HS-5 (cell line): Measurements from ENCODE around the gene ATP2A2.
"Not testable (repeated sequence)": the region's sequence is repeated elsewhere in the genome, so short reads cannot be mapped to it uniquely, and the experiment has no call there.

Experiments
- DNase-seq: peaks from one replicate; pipeline ENCODE4 v3.0.0-alpha.2; 2012; ENCODE audit warnings: low read depth

ATP2A2 gene

DNA sequence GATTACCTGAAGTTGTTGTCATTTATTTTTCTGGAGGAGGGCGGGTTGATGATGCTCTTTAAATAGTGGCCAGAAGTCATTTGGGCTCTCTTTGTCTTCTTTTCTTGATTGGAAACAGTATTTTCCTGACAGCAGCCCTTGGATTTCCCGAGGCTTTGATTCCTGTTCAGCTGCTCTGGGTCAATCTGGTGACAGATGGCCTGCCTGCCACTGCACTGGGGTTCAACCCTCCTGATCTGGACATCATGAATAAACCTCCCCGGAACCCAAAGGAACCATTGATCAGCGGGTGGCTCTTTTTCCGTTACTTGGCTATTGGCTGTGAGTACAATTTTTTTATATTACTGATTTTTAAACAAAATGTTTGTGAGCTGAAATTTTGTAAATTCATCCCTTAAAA lies 62.1 kb downstream of the ATP2A2 start:
- DNase-seq: no peak

DNA sequence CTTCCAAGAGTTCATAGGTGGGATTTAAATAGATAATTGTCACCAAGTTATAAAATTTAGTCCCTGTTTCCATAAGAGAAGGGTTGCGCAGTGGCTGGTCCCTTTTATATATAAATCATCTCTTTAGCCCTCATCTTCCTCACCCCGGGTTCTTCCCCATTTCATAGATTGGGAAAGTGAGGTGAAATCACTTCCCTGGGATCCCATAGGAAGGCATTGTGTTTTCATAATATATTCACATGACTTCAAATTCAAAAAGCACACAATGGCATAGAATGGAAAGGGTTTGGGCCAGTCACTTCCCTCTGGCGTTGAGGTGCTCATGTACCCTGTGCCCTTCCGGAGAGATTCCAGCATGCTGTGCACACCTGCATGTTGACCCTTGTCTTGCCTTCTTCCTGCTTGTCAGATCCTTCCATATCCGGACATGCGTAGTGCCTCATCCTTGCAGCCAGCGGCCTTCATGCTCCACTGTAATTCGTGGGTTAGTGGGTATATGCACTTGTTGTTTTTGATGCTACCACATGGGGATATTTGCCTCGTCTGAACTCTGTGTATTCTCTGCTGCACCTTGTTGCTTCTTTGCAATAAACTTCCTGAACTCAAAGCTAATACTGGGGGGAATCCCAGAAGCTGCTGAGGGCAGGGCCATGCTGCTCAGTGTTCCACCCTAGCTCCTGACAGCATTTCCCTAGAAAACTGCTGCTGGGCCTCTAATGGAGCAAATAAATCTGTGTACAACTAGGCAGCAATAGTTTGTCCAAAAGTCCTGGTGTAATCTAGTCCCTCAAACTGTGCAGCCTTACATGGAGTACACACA lies 62.9 kb downstream of the ATP2A2 start:
- no peak for DNase-seq

DNA sequence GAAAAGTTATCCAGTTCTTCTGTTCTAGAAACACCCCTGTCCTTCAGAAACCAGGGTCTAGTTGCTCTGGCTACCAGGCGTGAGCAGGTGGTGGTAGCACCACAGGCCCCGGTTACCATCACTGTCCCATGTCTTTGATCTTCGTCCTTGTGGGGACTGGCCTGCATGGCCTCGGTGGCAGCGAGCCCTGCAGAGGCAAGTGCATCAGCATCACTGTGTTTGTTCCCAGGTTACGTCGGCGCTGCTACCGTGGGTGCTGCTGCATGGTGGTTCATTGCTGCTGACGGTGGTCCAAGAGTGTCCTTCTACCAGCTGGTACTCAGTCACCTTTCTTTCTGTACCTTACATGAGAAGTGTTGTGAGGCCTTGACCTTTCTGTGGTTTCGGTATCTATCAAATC lies 63.6 kb downstream of the ATP2A2 start:
- DNase-seq: no peak

DNA sequence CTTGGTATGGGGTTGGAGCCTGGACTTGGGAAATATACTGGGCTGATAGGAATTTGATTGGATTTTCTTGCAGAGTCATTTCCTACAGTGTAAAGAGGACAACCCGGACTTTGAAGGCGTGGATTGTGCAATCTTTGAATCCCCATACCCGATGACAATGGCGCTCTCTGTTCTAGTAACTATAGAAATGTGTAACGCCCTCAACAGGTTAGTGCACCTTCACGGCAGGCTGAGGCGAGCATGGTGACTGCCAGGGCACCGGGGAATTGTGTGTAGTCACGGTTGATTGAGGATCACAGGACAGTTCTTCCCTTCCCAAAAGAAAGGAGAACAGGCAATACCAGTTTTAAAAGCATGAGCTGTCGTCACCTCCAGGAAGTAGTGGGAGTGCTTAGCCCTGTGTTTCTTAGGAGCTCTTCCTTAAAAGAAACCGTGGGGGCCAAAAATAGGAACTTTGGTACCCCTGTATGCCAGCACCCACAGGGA lies 64.2 kb downstream of the ATP2A2 start:
- DNase-seq: no peak

DNA sequence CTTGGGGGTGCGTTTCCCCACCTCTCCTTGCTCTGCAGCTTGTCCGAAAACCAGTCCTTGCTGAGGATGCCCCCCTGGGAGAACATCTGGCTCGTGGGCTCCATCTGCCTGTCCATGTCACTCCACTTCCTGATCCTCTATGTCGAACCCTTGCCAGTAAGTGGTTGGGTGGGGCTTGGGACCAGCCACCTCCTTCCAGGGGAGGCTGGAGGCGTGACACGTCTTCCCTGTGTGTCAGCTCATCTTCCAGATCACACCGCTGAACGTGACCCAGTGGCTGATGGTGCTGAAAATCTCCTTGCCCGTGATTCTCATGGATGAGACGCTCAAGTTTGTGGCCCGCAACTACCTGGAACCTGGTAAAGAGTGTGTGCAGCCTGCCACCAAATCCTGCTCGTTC lies 64.9 kb downstream of the ATP2A2 start:
- no peak for DNase-seq

DNA sequence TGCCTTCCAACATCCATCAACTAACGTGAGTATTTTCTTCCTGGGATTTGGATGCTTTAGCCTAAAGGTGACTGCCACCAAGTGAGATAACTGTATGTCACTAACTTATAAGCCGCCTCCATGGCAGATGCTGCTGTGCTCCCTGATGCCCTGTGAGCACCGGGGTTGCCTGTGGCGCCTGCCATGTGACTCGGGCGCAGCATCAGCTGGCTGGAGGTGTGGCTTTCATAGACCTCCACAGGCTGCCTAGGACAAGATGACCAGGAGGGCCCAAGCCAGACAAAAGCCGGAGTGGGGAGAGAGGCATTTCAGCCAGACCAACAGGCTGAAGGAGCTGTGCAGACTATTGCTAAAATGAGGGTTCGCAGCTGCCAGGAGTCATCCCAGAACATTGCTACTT lies 66.7 kb downstream of the ATP2A2 start:
- no peak for DNase-seq

DNA sequence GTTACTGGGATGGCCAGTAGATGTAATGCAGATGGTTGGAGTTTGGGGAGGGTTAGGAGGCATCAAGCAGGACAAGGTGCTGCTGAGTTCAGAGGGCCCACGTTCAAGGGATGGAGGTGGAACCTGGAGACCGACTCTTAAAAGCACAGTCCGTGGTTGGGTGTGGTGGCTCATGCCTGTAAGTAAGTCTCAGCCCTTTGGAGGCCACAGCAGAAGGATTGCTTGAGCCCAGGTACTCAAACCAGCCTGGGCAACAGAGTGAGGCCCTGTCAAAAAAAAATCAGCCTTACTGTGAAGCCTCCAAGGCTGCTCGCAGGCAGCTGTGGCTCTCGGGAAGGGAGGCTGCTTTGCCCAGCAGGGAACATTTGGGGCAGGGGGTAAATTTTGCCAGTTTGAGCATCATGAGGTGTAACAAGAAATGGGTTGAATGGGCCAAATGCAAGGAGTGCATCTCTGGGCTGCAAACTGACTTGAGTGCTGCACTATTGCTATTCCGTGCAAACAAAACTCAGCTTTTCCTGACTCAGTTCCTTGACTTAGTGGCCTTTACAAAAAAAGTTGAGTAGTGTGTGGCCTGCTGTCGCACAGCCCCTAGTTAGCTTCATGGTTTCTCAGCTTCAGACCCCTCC lies 67.5 kb downstream of the ATP2A2 start:
- DNase-seq: no peak

DNA sequence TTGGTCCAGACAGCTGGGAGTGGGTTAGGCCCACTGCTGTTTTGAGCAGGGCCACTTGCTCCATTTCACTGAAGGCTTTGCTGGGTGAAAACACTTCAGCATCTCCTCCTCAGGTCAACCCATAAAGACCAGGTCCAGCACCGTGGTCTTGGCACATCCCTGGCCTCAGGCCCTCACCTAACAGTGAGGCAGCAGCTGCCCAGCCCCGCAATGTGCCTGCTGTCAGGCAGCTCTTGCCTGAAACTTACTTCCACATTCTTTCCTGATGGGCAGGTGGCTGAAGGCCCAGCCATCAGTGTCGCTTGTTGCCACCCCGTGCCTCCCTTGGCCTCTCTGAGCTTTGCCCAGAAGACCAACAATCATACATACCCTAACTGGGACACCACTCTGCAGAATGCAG lies 68.0 kb downstream of the ATP2A2 start:
- no peak for DNase-seq

DNA sequence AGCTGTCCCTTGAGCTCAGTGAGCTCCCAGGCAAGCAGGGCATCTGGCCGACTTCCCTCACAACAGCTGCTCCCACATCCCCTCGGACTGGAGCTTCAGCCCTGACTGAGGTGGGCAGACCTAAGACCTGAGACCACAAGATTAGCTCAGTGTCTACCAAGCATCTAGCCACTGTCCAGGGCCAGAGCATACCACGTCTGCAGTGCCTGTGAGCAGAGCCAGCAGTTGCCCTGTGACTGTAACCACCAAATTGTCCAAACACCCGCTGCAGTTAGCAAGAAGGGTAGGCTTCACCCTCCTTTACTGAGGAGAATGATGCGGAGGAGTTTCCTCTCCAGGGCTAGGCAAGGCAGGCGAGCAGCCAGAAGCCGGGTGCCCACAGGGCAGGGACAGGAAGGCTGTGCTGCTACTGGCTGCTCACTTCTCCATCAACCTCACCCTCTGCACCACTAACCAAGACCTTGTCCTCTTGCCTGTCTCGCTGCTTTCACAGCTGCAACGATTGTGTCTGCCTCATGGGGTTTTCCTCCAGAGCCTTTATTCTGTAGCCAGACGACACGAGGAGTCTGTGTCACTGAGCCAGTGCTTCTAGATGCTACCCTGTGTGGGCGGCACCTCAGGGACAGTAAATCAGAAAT lies 68.6 kb downstream of the ATP2A2 start:
- DNase-seq: no peak

DNA sequence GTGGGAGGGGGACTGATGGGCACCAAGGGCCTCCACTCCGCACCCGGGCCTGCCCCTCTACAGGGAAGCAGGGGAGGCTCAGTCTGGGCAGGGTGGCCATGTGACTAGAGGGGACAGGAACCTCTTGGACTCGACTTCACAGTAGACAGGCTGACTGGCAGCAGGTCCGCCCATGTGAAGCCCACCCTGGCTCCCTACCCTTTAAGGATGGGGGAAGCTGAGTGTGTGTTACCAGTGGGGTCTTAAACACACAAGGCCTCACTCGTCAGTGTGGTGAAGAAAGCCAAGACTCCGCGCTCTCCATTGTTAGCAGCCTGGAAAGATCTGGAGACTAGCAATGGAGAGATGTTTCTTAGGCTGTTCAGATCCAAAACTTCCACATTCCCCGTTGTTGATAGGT lies 70.1 kb downstream of the ATP2A2 start:
- DNase-seq: no peak

DNA sequence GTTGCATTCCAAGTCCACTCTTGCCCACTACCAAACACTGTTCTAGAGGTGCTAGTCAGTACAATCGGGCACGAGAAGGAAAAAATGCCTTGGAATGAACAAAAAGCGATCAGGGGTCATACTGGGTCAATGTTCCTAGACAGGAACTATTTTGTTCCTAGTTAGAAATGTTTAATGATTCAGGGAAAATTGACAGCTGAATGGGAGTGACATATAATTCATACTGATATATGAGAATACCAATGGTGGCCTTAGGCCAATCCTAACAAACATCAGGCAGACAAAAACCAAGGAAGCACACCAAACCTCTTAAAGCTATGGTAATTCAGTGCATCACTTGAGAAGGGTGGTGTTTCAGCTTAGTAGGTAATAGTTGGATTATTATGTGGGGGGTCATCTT lies 71.4 kb downstream of the ATP2A2 start:
- no peak for DNase-seq

DNA sequence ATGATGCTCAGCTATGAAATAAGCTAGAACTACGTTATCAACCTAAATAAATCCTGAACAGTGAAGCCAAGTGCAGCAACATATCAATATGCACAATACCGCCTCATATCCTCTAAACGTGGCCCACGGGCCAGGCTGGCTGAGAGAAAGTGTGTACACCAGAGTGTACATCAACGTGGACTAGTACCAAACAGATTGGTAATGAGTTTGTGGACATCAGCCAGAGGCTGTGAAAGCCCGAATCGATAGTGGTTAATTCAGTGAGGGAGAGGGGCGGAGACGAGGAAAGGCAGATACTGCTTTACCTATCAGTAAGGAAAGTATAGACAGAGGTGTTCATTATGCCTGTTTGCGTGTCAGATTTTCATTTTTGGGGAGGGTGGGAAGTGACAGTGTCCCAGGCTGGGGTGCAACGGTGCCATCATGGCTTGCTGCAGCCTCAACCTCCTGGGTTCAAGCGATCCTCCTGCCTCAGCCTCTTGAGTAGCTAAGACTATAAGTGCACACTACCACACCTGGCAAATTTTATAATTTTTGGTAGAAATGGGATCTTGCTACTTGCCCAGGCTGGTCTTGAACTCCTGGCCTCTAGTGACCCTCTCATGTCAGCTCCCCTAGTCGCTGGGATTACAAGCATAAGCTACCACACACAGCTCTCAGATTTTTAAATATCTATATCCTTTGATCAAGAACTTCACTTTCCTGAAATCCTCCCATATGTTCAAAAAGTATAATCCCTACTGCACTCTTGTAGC lies 72.3 kb downstream of the ATP2A2 start:
- no peak for DNase-seq

DNA sequence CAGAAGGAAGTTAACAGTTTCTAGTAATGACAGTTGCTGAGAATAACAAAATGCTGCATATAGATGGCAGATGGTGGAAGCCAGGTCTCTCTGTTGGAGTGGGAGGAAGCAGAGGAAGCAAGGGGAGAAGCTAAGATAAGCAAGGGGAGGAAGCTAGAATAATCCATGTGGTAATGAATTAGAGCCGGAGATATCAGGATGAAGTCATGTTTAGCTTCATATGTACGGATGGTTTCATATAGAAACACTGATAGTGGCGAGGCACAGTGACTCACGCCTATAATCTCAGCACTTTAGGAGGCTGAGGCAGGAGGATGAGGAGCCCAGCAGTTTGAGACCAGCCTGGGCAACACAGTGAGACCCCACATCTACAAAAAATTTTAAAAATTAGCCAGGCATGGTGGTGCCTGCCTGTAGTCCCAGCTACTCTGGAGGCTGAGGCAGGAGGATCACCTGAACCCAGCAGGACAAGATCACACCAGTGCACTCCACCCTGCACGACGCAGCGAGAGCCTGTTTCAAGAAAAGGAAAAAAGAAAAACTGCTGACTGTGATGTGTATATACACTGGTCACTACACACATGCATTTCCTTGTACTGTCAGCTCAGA lies 73.2 kb downstream of the ATP2A2 start:
- no peak for DNase-seq

DNA sequence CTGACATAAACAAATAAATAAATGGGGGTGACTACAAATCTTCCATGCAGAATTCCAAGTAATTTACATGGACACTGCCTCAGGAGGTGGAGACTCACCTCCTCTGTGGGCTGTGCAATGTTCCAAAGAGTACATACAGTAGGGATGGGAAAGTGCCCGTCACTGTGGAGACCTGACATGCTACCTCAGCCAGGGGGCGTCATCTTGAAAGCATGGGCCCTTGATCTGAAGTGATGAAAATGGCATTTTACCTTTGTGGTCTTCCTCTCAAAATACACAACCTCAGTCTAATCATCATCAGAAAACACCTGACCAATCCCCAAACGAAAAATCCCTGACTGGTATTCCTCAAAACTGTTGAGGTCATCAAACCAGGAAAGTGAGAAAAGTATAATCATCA lies 74.0 kb downstream of the ATP2A2 start:
- no peak for DNase-seq

DNA sequence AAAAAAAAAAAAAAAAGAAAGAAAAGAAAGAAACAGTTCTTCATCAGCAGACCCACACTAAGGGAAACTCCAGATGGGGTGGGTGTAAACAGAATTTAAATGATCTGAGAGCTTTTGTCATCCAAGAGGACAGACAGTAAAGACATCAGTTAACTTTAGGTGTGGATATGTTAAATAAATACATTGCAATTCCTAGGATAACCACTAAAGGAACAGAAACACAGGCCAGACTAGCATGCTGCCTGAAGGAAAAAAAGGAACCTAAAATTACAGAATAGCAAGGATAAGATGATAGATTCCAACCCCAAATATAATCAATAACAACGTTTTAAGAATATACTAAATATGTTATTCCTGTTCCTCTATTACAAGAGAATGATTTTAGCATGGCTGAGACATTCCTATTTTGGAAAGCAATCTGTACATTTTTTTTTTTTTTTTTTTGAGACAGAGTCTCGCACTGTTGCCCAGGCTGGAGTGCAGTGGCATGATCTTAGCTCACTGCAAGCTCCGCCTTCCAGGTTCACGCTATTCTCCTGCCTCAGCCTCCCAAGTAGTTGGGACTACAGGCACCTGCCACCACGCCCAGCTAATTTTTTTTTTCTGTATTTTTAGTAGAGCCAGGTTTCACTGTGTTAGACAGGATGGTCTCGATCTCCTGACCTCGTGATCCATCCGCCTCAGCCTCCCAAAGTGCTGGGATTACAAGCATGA lies 77.5 kb downstream of the ATP2A2 start:
- DNase-seq: not testable (repeated sequence)

DNA sequence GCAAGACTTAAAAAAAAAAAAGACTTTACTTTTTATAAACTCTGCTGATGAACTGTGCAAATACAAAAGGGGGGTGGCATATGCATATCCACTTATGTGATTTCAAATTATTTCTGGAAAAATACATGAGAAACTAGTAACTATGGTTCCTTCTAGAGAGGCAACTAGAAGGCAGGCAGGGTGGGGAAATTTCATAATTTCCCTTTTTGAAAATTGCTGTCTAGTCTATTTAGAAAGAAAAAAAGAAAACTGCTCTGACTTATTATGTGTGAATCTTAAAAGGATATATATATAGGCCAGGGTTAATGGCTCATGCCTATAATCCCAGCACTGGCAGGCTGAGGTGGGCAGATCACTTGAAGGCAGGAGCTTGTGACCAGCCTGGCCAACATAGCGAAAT lies 80.2 kb downstream of the ATP2A2 start:
- no peak for DNase-seq

DNA sequence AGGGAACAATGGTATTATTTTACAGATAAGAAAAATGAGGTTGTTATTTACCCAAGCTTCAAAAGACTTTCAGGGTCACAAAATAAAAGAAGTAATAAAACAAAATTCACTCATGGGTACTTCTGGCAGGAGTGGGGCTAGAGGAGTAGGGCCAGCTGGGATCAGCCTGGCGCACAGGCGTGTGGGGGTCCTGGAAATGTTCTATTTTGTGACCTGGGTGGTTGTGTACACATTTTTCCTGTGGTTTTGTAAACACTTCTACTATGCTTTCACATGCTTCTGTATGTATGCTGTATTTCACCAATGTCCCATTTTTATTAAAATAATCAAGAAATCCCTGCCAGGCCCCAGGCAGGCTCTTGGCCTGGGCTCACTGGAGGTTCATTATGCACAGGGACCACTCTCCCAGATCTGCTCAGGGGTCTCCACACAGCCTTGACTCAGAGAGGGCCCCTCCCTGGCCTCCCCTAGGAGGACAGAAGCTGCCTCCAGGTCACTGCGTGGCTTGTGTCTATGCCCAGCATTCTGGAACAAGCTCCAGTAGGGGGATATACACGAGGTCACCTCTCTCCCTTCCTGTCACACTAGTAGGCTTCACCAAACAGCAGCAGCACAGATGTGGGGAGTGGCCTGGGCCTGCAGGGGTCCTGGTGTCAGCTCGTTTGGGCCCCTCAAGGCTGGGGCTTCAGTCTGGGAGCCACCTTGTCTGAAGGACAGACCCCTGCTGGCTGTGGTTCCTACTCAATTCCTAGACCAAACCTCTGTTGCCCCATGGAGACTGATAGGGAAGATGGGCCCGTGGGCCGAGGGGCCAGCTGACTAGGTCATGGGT lies 84.7 kb downstream of the ATP2A2 start:
- no peak for DNase-seq

DNA sequence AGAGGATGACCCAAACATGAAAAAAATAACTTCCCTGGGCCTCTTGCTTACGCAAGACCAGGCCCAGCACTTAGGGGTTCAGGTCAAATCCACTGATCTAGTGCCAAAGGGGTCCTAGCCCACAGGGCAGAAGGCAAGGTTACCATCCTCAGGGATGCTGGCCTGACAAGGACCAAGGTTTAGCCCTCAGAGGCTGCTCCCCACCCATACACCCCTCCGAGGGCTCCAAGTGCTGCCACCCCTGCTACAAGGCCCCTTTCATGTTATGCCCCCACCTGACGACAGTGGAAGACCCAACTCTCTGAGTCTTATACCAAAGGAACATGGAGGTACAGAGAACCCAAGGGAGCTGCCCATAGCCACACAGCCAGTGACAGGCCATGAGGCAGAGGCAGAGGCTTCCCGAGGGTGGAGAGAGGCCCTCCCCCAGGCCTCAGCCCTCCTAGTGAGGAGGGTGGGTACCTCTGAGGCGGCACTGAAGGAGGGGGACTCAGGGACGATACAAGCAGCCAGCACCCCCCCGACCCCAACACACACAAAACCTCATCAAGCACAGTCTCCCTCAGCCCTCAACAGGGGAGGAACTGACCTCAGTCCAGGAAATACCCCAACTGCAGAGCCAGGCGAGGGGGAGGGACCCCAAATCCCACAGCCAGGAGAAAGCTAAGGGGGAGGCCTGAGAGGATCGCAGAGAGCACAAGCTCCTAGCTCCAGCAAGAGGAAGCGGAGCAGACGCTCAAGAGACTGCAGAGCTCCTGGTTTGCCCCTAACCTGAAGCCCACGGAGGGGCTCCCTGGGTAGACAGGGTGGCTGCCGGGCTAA lies 85.5 kb downstream of the ATP2A2 start:
- no peak for DNase-seq

DNA sequence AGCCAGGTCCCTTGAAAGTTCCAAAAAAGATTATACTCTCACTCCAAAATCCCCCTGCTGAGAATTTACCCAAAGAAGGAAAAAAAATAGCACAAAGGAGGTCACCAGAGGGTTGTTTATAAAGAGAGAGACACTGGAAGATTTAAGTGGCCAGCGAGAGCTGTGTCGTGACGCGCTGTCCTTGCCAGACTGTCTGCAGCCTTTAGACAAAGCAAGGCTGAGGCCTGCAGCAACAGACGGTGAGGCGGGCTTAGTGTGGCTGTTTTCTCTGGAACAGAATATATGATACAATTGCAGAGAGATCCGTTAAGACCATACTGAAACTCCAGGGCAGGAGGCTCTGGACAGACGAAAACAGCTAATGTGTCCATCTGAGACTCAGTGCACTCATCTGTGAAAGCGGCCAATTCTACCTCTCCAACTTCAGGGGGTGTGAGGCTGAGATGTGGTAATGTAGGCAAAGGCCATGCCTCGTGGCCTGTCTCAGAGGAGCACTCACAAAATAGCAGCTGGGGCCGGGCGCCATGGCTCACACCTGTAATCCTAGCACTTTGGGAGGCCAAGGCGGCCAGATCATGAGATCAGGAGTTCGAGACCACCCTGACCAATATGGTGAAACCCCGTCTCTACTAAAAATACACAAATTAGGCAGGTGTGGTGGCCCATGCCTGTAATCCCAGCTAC lies 86.3 kb downstream of the ATP2A2 start:
- DNase-seq: no peak
